Heart right ventricle (tissue), 16 donors: Measurements from ENCODE around the gene AURKAIP1. TPM values are rescaled to one million over a fixed set of nuclear protein-coding genes. Genes with fewer than 3 reads are reported as not detected.

ENCODE experiments used
- ATAC-seq, 8 donors: fragments of 200-7000 bp; cut with Tn5 transposase; one replicate each; pipeline ENCODE4 v1.9.1; 2020; ENCODE audit warnings: mild to moderate bottlenecking in 8 of 8, moderate library complexity in 8 of 8, moderate number of reproducible peaks in 1 of 8
- DNase-seq, 2 donors: peaks; one replicate each; pipeline ENCODE4 v3.0.0-alpha.2; 2020
- H3K27ac ChIP-seq, 10 donors: fragments of 200-600 bp; sonication (generic) in 2 of 10; one replicate each; pipeline versions ENCODE4 v1.5.0 to v1.8.0; 2020 to 2022; ENCODE audit warnings: mild to moderate bottlenecking in 3 of 10
- H3K27me3 ChIP-seq, 7 donors: fragments of 200-600 bp; one replicate each; pipeline ENCODE4 v1.8.0; 2021 to 2022; ENCODE audit warnings: mild to moderate bottlenecking in 2 of 7
- H3K36me3 ChIP-seq, 9 donors: fragments of 200-600 bp; sonication (generic) in 1 of 9; one replicate each; pipeline versions ENCODE4 v1.5.0 to v1.8.0; 2020 to 2022; ENCODE audit warnings: mild to moderate bottlenecking in 2 of 9
- H3K4me1 ChIP-seq, 9 donors: fragments of 200-600 bp; sonication (generic) in 1 of 9; one replicate each; pipeline versions ENCODE4 v1.5.0 to v1.8.0; 2020 to 2022; ENCODE audit warnings: mild to moderate bottlenecking in 4 of 9
- H3K4me3 ChIP-seq, 10 donors: fragments of 200-600 bp; sonication (generic) in 2 of 10; one replicate each; pipeline versions ENCODE4 v1.5.0 to v1.8.0; 2020 to 2022; ENCODE audit warnings: mild to moderate bottlenecking in 7 of 10, moderate library complexity in 2 of 10
- H3K9me3 ChIP-seq, 11 donors: fragments of 200-600 bp in 10 of 11; sonication (generic) in 2 of 11; one replicate each; pipeline versions ENCODE4 v1.5.0 to v1.8.0; 2013 to 2022; ENCODE audit warnings: mild to moderate bottlenecking in 2 of 11, control low read depth in 1 of 11, moderate library complexity in 1 of 11
- CTCF ChIP-seq, 9 donors: fragments of 200-600 bp; sonication (generic) in 2 of 9; IDR thresholded peaks; one replicate each; pipeline versions ENCODE4 v1.5.0 to v1.8.0; 2021 to 2022; ENCODE audit warnings: antibody characterized with exemption in 9 of 9, mild to moderate bottlenecking in 5 of 9, moderate library complexity in 1 of 9
- WGBS, 2 donors: extraction: QIAGEN DNeasy Blood & Tissue Kit; methylation state at CpG; one replicate each; pipeline ENCODE4 v1.1.7; 2013; ENCODE audit warnings: inconsistent platforms in 1 of 2; 5-methylcytosine and 5-hydroxymethylcytosine counted together
- intact Hi-C, 10 donors: fragments of 100-400 bp; cut with DNase I; formaldehyde crosslinking; loops; one replicate each; pipeline versions ENCODE4 v1.11.1 to v1.14.2; 2022
- polyA plus RNA-seq, 2 donors: library from polyadenylated mRNA; stranded (reverse); fragments of 200-250 nt; gene quantifications; one replicate each; pipeline ENCODE4 v1.2.3, GENCODE V29; 2013
- total RNA-seq, 10 donors: library from RNA; stranded (reverse); fragmentation: NEBNext Ultra II Directional in 3 of 10; extraction: Animal tissue kit (Norgen Biotek cat#: 25700) in 3 of 10; gene quantifications; one replicate each; pipeline versions ENCODE4 v1.2.1 to v1.2.4, GENCODE V29; 2021 to 2023
- donor health status: Arrhythmogenic right ventricular cardiomyopathy.
- donor health status: ischemic (EF 13 %, LVEDD 7.1; RV severe dilation, severe dysfunction).
- donor health status: healthy with polysubstance abuse.
- donor health status: DM: no; HTN: yes; CAD: no.
- donor health status: DM: no; HTN: no; CAD: no.
- donor health status: ischemic (EF 25% LVEDD 6.9; RV normal size, moderate dysfunction).
- donor health status: ischemic (EF 25% LVEDD 5.7; RV mildly dilated, moderate dysfunction).
- donor health status: healthy.
- donor health status: DM: yes; HTN: yes; CAD: no.
- donor health status: Ischemic cardiomyopathy.
- donor health status: ischemic (EF 35%, LVEDD 5.7; RV mildly dilated, moderate dysfunction).
- donor health status: nonischemic (EF 11% LVEDD 7.7; RV severe dilation, severe dysfunction).
- donor health status: DM: yes; HTN: yes; CAD: no.
- donor health status: PGD.
- donor health status: ischemic (EF 29% LVEDD 5.4; RV normal size, mild dysfunction).
- donor health status: nonischemic (EF 23%, LVEDD 6.1; RV moderate dilation, normal function).

The AURKAIP1 gene
- total and polyA plus RNA-seq, 12 donors, result 176 to 528 (median 196) TPM

GRCh38 chr1:1332031-1332755, 42.8 kb downstream of the AURKAIP1 start:
- no peak for DNase-seq
- TF ChIP-seq CTCF (IDR thresholded peaks at IDR 0.05), result no peak
- ATAC-seq, result peak in 1 of 8 donors; percentile 1
- Histone ChIP-seq H3K27ac (no peak overlapping the region), H3K27me3 (no peaks in the 10 kb centered on the region), H3K4me3 (no peak overlapping the region), H3K36me3 (peaks cover 0 to 41% (median 16%) of the 10 kb centered on the region in 9 donors), H3K4me1 (peaks cover 6 to 37% (median 13%) of the 10 kb centered on the region in 9 donors), H3K9me3 (no peaks in the 10 kb centered on the region)
- 86% methylated on average over 57 of the region's 57 CpGs for WGBS, 2 donors
- intact Hi-C loops, result no loop called here

GRCh38 chr1:1331068-1331965, 43.7 kb downstream of the AURKAIP1 start, which contains the start of gene TAS1R3:
Gene TAS1R3 (plus strand): TSS chr1:1331280. CDS start chr1:1331346, 66 bp downstream.
- WGBS, 2 donors, result 78 to 79% methylated on average over 41 of the region's 41 CpGs
- intact Hi-C loops, result no loop called here

GRCh38 chr1:1330366-1331067, 44.5 kb downstream of the AURKAIP1 start:
- no peak overlapping the region for H3K27ac ChIP-seq
- 63 to 67% methylated on average over 15 of the region's 15 CpGs for WGBS, 2 donors
- DNase-seq, result no peak
- H3K36me3 ChIP-seq, result peaks cover 0 to 36% (median 16%) of the 10 kb centered on the region in 9 donors
- peaks cover 17 to 54% (median 29%) of the 10 kb centered on the region in 9 donors for H3K4me1 ChIP-seq
- H3K4me3 ChIP-seq, result no peak overlapping the region
- no peak for TF ChIP-seq CTCF (IDR thresholded peaks at IDR 0.05)
- H3K27me3 ChIP-seq, result no peaks in the 10 kb centered on the region
- no peaks in the 10 kb centered on the region for H3K9me3 ChIP-seq
- intact Hi-C loops, result no loop called here
- ATAC-seq, result peak in 2 of 8 donors; percentile 3 to 4

More at GRCh38 chr1:1331068-1331965, 43.7 kb downstream of the AURKAIP1 start, which contains the start of gene TAS1R3:
- H3K4me1 ChIP-seq, result peaks cover 9 to 46% (median 21%) of the 10 kb centered on the region in 9 donors
- H3K27me3 ChIP-seq, result no peaks in the 10 kb centered on the region
- ATAC-seq, result no peak
- H3K27ac ChIP-seq, result no peak within 1 kb of the TSS
- H3K4me3 ChIP-seq, result no peak within 1 kb of the TSS
- H3K9me3 ChIP-seq, result no peaks in the 10 kb centered on the region
- H3K36me3 ChIP-seq, result peaks cover 0 to 44% (median 16%) of the 10 kb centered on the region in 9 donors
- TF ChIP-seq CTCF (IDR thresholded peaks at IDR 0.05), result no peak
- DNase-seq, result no peak
